K562 (cell line): ENCODE data around the gene CSF2RB. TPM values are rescaled to one million over a fixed set of nuclear protein-coding genes. Genes with fewer than 3 reads are reported as not detected.

Source experiments
- ATF3 ChIP-seq, 2 experiments: fragments of 450-650 bp in 1 of 2; sonication (generic) in 1 of 2; formaldehyde crosslinking in 1 of 2; IDR thresholded peaks in 1 of 2; conservative IDR thresholded peaks in 1 of 2; 2 replicates each; pipeline versions ENCODE4 v1.6.1 to v1.8.1; 2016 to 2023; ENCODE audit warnings: mild to moderate bottlenecking in 2 of 2, moderate library complexity in 2 of 2, inconsistent platforms in 1 of 2, missing genetic modification reagents in 1 of 2
- CEBPG ChIP-seq, 3 experiments: fragments of 200-800 bp in 1 of 3; sonication (Bioruptor generic) in 1 of 3; sonication (generic) in 1 of 3; formaldehyde crosslinking in 1 of 3; IDR thresholded peaks in 2 of 3; conservative IDR thresholded peaks in 1 of 3; 2 replicates each; pipeline versions ENCODE4 v1.6.1 to v1.8.0; 2016 to 2022; ENCODE audit warnings: missing compliant biosample characterization in 2 of 3, missing genetic modification characterization in 2 of 3, mild to moderate bottlenecking in 1 of 3, missing genetic modification reagents in 1 of 3
- E4F1 ChIP-seq: fragments of 250-450 bp; sonication (Bioruptor Pico); IDR thresholded peaks from 2 replicates; pipeline ENCODE4 v1.5.0; 2021; ENCODE audit warnings: mild to moderate bottlenecking, borderline replicate concordance
- GTF2B ChIP-seq: IDR thresholded peaks from 2 replicates; pipeline ENCODE4 v1.6.1; 2011; ENCODE audit not compliant: insufficient read length; ENCODE audit errors: extremely low read depth
- HDAC3 ChIP-seq: fragments of 450-650 bp; IDR thresholded peaks from 2 replicates; pipeline ENCODE4 v1.6.1; 2018; ENCODE audit warnings: borderline replicate concordance, mild to moderate bottlenecking, moderate library complexity; ENCODE audit not compliant: partially characterized antibody
- HLTF ChIP-seq: fragments of 450-650 bp; IDR thresholded peaks from 2 replicates; pipeline ENCODE4 v1.6.1; 2016
- MEF2D ChIP-seq: conservative IDR thresholded peaks from 2 replicates; pipeline ENCODE4 v1.6.1; 2016; ENCODE audit warnings: low read depth, missing genetic modification characterization, missing compliant biosample characterization
- NFIX ChIP-seq: fragments of 250-450 bp; sonication (Bioruptor Pico); IDR thresholded peaks from 2 replicates; pipeline ENCODE4 v1.4.0; 2020; ENCODE audit warnings: low read depth, mild to moderate bottlenecking, moderate library complexity
- NR4A1 ChIP-seq, 2 experiments: fragments of 250-450 bp in 1 of 2; fragments of 450-650 bp in 1 of 2; sonication (Bioruptor Pico) in 1 of 2; IDR thresholded peaks; 2 replicates each; pipeline versions ENCODE4 v1.4.0 to v1.6.1; 2016 to 2020; ENCODE audit warnings: mild to moderate bottlenecking in 2 of 2, missing compliant biosample characterization in 1 of 2, missing genetic modification characterization in 1 of 2, moderate library complexity in 1 of 2
- SMARCC2 ChIP-seq: fragments of 450-650 bp; IDR thresholded peaks from 2 replicates; pipeline ENCODE4 v1.6.1; 2017; ENCODE audit warnings: antibody characterized with exemption, moderate library complexity, mild to moderate bottlenecking, low read depth
- UBTF ChIP-seq, 2 experiments: IDR thresholded peaks; 2 replicates each; pipeline ENCODE4 v1.6.1; 2012; ENCODE audit warnings: improper control_type of control experiment in 2 of 2, low read depth in 2 of 2, low read length in 2 of 2, borderline replicate concordance in 1 of 2
- ZNF143 ChIP-seq: sonication (generic); formaldehyde crosslinking; IDR thresholded peaks from 2 replicates; pipeline ENCODE4 v1.9.0; 2022; ENCODE audit warnings: mild to moderate bottlenecking, missing genetic modification reagents
- ZNF280A ChIP-seq: fragments of 450-650 bp; IDR thresholded peaks from 2 replicates; pipeline ENCODE4 v1.6.1; 2018; ENCODE audit warnings: mild to moderate bottlenecking, low read depth; ENCODE audit not compliant: partially characterized antibody
- ZNF408 ChIP-seq: fragments of 250-450 bp; sonication (Bioruptor Pico); IDR thresholded peaks from 2 replicates; pipeline ENCODE4 v1.4.0; 2020; ENCODE audit warnings: low read depth, mild to moderate bottlenecking, moderate library complexity
- ZNF41 ChIP-seq: fragments of 250-450 bp; sonication (Bioruptor Pico); conservative IDR thresholded peaks from 2 replicates; pipeline ENCODE4 v1.4.0; 2020; ENCODE audit warnings: mild to moderate bottlenecking
- ZZZ3 ChIP-seq: fragments of 450-650 bp; IDR thresholded peaks from 2 replicates; pipeline ENCODE4 v1.6.1; 2016; ENCODE audit warnings: antibody characterized with exemption, mild to moderate bottlenecking, moderate library complexity
- polyA plus RNA-seq, 8 experiments: library from polyadenylated mRNA; depleted of rRNA in 4 of 8; stranded (reverse) in 5 of 8; unstranded in 3 of 8; fragments of >200 nt; fragmentation: Nextera tagmentation in 2 of 8; fragmentation: Illumina TruSeq in 1 of 8; extraction: Ambion mirVana in 2 of 8; extraction: Trizol in 1 of 8; gene quantifications; 2 replicates each; pipeline versions ENCODE4 v1.2.1 to v1.2.3, GENCODE V29; 2011 to 2014; ENCODE audit warnings: inconsistent platforms in 1 of 8, missing spikeins in 1 of 8
- total RNA-seq, 7 experiments: library from RNA; depleted of rRNA in 6 of 7; stranded (reverse); fragments of >200 nt in 6 of 7; fragmentation: Illumina TruSeq in 2 of 7; extraction: Trizol in 2 of 7; gene quantifications; 2 replicates each; pipeline versions ENCODE4 v1.2.1 to v1.2.3, GENCODE V29; 2011 to 2021; ENCODE audit warnings: low replicate concordance in 1 of 7

Gene CSF2RB
- total and polyA plus RNA-seq, 9 of the 15 experiments (the other 6 are each of a cell fraction or from before 2014, with no cell fraction given) = 0.04 to 1.0 (median 0.36) TPM

- TF ChIP-seq ATF3 (IDR thresholded peaks at IDR 0.05) (peak; percentile 70; the same call in 1 of the 2 replicates), ATF3 (CRISPR knock-in tag; conservative IDR thresholded peaks at IDR 0.05) (no peak), SMARCC2 (no peak), NFIX (CRISPR knock-in tag) (no peak), ZZZ3 (no peak), CEBPG (CRISPR knock-in tag; IDR thresholded peaks at IDR 0.05) (no peak), CEBPG (tag; conservative IDR thresholded peaks at IDR 0.05 in 1 of 2, IDR thresholded peaks at IDR 0.05 in 1 of 2) (peak; percentile 70 to 80), HLTF (peak; percentile 61; the same call in 1 of the 2 replicates), ZNF280A (peak; percentile 50), E4F1 (CRISPR knock-in tag) (no peak), NR4A1 (CRISPR knock-in tag; IDR thresholded peaks at IDR 0.05) (no peak), NR4A1 (tag; IDR thresholded peaks at IDR 0.05) (no peak), HDAC3 (no peak), GTF2B (no peak), ZNF41 (CRISPR knock-in tag) (no peak), ZNF143 (CRISPR knock-in tag) (no peak), ZNF408 (CRISPR knock-in tag) (no peak), MEF2D (tag) (no peak), UBTF (IDR thresholded peaks at IDR 0.05; ENCODE audit: borderline replicate concordance in 1 of 2, low read depth in 2 of 2, low read length in 2 of 2) (no peak)
Measured at GRCh38 chr22:36881504-36882245, 31.8 kb upstream of the CSF2RB start (continued).
